GM04504 (cell line): Measurements from ENCODE around the gene HTATIP2.
A peak's percentile ranks its signal among the peaks of the same experiment; 100 is the strongest.
"Not testable (repeated sequence)": the region's sequence is repeated elsewhere in the genome, so short reads cannot be mapped to it uniquely, and the experiment has no call there.

Source experiments
- DNase-seq: peaks from one replicate; pipeline ENCODE4 v3.0.0-alpha.2; 2012; ENCODE audit warnings: low read depth

Gene HTATIP2

GRCh38 chr11:20363500-20364340 is at the start of gene HTATIP2:
HTATIP2 (plus strand) TSS chr11:20363714; CDS start chr11:20364238, 524 bp downstream.
- no peak for DNase-seq

- DNase-seq: no peak
Measured at GRCh38 chr11:20315800-20316199, 47.7 kb upstream of the HTATIP2 start.

GRCh38 chr11:20321177-20321576 is 42.3 kb upstream of the HTATIP2 start:
- no peak for DNase-seq

GRCh38 chr11:20327377-20327935 is 36.1 kb upstream of the HTATIP2 start:
- no peak for DNase-seq

GRCh38 chr11:20336056-20336455 is 27.5 kb upstream of the HTATIP2 start:
- no peak for DNase-seq

GRCh38 chr11:20337526-20338154 is 25.9 kb upstream of the HTATIP2 start:
- DNase-seq: no peak

GRCh38 chr11:20342347-20343141 is 21.0 kb upstream of the HTATIP2 start:
- DNase-seq: no peak

GRCh38 chr11:20351136-20351535 is 12.4 kb upstream of the HTATIP2 start:
- DNase-seq: no peak

GRCh38 chr11:20351751-20352262 is 11.7 kb upstream of the HTATIP2 start:
- no peak for DNase-seq

GRCh38 chr11:20353829-20354434 is 9.6 kb upstream of the HTATIP2 start:
- no peak for DNase-seq

DNA sequence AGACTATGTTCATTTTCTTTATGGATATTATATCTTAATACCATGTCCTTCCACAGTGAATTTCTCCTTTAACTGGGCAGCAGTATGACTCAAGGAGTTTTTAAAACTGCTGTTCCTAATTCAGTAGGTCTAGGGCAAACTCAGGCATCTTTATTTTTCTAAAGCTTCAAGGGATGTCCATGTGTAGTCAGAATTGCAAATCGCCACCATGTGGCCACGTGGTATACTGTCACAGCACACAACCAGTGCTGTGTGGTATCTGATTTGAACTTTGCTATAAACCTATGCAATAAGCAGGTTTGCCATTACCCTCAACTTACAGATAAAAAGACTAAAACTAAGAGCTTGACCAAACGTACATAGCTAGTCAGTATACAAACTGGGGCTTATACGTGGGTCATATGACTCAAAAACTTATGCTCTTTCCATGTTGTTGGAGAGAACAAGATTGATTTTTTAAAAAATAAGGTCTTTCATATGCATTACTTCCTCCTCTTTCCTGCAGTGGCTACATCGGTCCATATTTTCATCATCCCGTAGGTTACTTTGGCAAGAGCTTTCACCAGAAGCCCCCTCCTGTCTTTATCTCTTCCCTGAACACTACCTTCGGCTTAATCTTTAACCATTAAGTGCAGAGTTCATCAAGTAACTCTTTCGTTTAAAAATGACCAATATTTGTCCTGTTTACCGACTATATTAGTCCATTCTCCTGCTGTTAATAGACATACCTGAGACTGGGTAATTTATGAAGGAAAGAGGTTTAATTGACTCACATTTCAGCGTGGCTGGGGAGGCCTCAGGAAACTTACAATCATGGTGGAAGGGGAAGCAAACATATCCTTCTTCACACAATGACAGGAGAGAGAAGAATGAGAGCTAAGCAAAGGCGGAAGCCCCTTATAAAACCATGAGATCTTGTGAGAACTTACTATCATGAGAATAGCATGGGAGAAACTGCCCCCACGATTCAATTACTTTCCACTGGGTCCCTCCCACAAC is 8.0 kb upstream of the HTATIP2 start:
- DNase-seq: no peak

DNA sequence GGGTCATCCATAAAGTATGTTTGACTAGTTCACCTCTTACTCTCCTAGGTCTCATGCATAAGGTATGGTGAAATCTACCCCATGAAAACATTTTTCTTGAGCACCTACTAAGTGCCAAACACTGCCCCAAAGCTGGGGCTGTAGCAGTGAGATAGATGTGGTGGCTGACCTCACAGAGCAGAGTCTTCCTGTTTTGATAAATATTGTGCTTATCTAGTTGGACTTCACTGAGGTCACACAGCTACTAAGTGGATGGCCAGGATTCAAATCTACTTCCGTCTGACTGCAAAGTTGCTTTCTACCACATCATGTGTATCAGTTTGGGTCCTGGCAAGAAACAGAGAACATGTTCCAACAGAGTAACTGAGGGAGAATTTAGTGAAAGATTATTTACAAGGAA is 6.4 kb upstream of the HTATIP2 start:
- DNase-seq: no peak

DNA sequence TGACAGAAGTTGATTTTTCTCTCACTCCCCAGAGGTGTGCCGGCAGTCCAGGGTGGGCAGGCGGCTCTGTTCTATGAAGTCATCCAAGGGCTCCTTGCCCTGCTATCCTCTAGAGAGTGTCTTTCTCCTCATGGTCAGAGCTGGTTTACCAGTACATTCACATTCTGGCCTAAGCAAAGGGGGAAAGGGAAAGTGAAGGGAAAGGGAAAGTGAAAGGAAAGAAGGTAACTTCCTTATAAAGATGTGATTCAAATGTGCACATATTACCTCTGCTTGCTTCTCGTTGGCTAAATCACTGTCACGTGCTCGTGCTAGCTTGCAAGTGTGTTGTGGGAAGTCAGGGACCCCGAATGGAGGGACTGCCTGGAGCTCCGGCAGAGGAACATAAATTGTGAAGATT is 2.9 kb upstream of the HTATIP2 start:
- DNase-seq: no peak

- DNase-seq: no peak
Measured at GRCh38 chr11:20362481-20362880, 1.0 kb upstream of the HTATIP2 start.

DNA sequence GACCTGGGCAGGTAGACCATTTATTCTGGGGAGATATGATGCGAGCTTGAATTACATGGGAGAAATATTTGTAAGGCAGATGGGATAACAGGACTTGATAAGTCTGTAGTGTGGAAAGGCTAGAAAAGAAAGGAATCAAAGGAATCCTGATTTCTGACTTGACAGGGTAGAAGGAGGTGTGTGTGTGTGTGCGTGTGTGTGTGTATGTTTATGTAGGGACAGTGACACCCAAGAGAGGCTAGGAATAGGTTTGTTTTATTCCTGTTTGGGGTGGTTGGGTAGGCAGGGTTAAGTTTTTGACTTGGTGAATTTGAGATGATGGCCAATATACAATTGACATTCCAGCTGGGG is 390 bp upstream of the HTATIP2 start:
- no peak for DNase-seq

DNA sequence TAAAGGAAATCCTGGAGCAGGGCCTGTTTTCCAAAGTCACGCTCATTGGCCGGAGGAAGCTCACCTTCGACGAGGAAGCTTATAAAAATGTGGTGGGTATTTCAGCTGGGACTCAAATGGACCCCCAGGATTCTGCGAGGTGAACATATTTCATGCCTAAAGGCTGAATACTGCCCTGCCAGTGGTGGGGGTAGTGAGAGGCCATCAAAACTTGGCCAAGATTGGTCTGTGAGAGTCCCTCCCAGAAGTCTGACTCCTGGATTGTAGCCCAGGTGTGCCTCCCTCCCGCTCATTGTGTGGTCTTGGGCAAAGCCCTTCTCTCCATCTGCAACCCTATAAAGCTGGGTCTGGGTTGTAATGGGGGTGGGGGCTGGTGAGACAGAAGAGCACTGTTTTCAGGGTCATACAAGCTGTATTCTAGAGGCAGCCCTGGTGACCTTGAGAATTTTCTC is 853 bp downstream of the HTATIP2 start:
- no peak for DNase-seq

DNA sequence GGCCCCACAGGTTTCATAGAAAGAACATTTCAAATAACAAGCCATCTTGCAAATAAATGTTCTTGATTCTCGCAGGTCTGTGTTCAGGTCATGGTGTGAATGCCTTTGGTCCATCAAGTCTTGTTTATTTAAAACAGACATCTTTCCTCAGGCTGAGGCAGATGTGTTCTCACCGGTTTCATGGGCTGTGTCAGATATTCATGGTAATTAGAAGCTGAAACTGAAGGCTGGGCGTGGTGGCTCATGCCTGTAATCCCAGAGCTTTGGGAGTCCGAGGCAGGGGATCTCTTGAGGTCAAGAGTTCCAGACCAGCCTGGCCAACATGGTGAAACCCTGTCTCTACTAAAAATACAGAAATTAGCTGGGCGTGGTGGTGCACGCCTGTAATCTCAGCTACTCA is 2.0 kb downstream of the HTATIP2 start:
- not testable (repeated sequence) for DNase-seq

GRCh38 chr11:20367313-20367948 is 3.9 kb downstream of the HTATIP2 start:
- peak; percentile 77 for DNase-seq

GRCh38 chr11:20368438-20368837 is 4.9 kb downstream of the HTATIP2 start:
- DNase-seq: no peak

GRCh38 chr11:20369826-20370225 is 6.3 kb downstream of the HTATIP2 start:
- no peak for DNase-seq
